Activated CD8-positive, alpha-beta T cell treated with anti-CD3 and anti-CD28 coated beads for 36 hours (primary cell): ENCODE data around the gene TUBGCP2. TPM values are rescaled to one million over a fixed set of nuclear protein-coding genes. Genes with fewer than 3 reads are reported as not detected.
A peak's percentile ranks its signal among the peaks of the same experiment; 100 is the strongest.

ENCODE experiments used
- ATAC-seq: fragments of 200-7000 bp; cut with Tn5 transposase; one replicate; pipeline ENCODE4 v1.10.0; 2021; ENCODE audit warnings: mild to moderate bottlenecking, moderate library complexity
- CTCF ChIA-PET: fragments of 350-600 bp; sonication (Branson Sonifier 250); formaldehyde crosslinking; loops from one replicate; lab custom pipeline; 2021; ENCODE audit warnings: antibody characterized with exemption; lab: Charles Lee
- POLR2A ChIA-PET: fragments of 350-600 bp; sonication (Branson Sonifier 250); formaldehyde crosslinking; loops from one replicate; lab custom pipeline; 2021; ENCODE audit warnings: antibody characterized with exemption; lab: Charles Lee
- DNase-seq: peaks from one replicate; pipeline ENCODE4 v3.0.0-alpha.2; 2020
- H3K27ac Mint-ChIP-seq: one replicate; pipeline ENCODE4 v1.8.0; 2021; ENCODE audit warnings: mild to moderate bottlenecking, mixed read lengths
- H3K27me3 Mint-ChIP-seq: one replicate; pipeline ENCODE4 v1.8.0; 2021; ENCODE audit warnings: mixed read lengths
- H3K36me3 Mint-ChIP-seq: one replicate; pipeline ENCODE4 v1.8.0; 2021; ENCODE audit warnings: low read depth, mixed read lengths
- H3K4me1 Mint-ChIP-seq: one replicate; pipeline ENCODE4 v1.8.0; 2021; ENCODE audit warnings: low read depth, mixed read lengths
- H3K4me3 Mint-ChIP-seq: one replicate; pipeline ENCODE4 v1.8.0; 2021; ENCODE audit warnings: mild to moderate bottlenecking, moderate library complexity, mixed read lengths
- H3K9me3 Mint-ChIP-seq: one replicate; pipeline ENCODE4 v1.8.0; 2021; ENCODE audit warnings: mixed read lengths
- CTCF ChIP-seq: fragments of 200-600 bp; IDR thresholded peaks from one replicate; pipeline ENCODE4 v1.8.0; 2022; ENCODE audit warnings: antibody characterized with exemption, mild to moderate bottlenecking
- intact Hi-C: fragments of 100-400 bp; cut with micrococcal nuclease; formaldehyde crosslinking; loops from one replicate; pipeline ENCODE4 v1.10.0; 2022
- microRNA-seq: library from miRNA; unstranded; fragments of <30 nt; microRNA quantifications from one replicate; pipeline ENCODE4 v1.2.0, GENCODE V29; 2022; ENCODE audit warnings: borderline microRNAs expressed, borderline replicate concordance
- total RNA-seq, 2 experiments: library from RNA; stranded (reverse); gene quantifications; one replicate each; pipeline ENCODE4 v1.2.3, GENCODE V29; 2021

TUBGCP2 gene
- total RNA-seq, 2 experiments from 2014 or later, result 54.1 to 57.5 TPM

DNA sequence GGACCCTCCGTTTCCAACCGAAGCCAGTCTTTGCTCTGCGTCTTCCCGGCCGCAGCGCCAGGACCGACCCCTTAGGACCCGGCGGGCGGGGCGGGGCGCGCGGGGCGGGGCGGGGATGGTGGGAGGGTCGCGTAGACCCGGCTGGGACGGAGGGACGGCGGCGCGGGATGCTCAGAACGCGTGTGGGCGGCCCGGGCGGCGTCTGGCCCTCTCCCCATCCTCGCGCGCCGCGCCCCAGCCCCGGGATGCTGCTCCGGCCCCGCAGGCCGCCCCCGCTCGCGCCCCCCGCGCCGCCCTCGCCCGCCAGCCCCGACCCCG, 78.7 kb downstream of the TUBGCP2 start, which contains the start of gene UTF1:
UTF1 (plus strand) TSS at position 174 of the 318 bp plus-strand sequence; CDS start at position 246, 72 bp downstream.
- ChIA-PET CTCF (no interaction called here), POLR2A (no interaction called here)
- ATAC-seq (no peak), DNase-seq (no peak)
- H3K27ac Mint-ChIP-seq, result no peak within 1 kb of the TSS
- no peaks in the 10 kb centered on the region for H3K36me3 Mint-ChIP-seq
- H3K4me1 Mint-ChIP-seq, result peaks cover 23% of the 10 kb centered on the region
- TF ChIP-seq CTCF, result no peak
- peak within 1 kb of the TSS; percentile 14 for H3K4me3 Mint-ChIP-seq
- intact Hi-C loops, result no loop called here
- H3K9me3 Mint-ChIP-seq, result no peaks in the 10 kb centered on the region
- peaks cover 52% of the 10 kb centered on the region for H3K27me3 Mint-ChIP-seq

DNA sequence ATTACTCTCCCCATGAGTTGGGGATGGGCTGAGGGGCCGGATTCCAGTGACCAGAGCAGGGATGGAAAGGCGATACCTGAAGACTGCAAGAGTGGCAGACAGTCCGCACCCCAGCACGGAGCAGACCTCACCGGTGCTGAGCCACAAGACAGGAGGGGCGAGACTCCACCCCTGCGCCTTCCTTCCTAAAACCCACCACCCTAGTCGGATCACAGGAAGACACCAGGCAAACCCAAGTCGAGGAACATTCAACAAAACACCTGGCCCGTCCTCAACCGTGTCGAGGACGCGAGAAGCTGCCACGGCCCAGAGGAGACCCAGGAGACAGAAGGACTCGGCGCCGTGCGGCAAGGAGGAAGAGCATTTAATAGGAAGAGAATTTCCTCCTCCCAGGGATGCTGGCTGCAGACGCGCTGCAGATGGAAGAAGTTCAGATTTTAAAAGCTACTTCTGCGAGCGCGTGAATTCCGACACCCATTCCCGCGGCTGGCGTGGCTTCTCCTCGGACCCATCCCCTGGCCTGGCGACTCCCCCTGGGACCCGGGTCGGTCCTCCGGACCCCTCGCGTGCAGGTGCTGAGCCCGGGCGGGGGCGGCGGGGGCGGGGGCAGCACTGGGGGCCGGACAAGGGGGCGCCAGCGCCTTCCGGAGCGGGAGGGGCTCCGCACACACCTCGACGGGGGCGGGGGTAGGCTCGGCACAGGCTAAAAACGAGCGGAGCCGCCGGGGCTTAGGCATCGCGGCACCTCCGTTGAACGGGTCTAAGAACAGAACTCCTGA, 79.2 kb downstream of the TUBGCP2 start:
- Mint-ChIP-seq H3K9me3 (no peaks in the 10 kb centered on the region), H3K27me3 (peaks cover 50% of the 10 kb centered on the region), H3K4me3 (peak overlapping the region; percentile 14), H3K4me1 (peaks cover 21% of the 10 kb centered on the region), H3K36me3 (no peaks in the 10 kb centered on the region), H3K27ac (no peak overlapping the region)
- ChIA-PET POLR2A (no interaction called here), CTCF (no interaction called here)
- no peak for TF ChIP-seq CTCF
- ATAC-seq (no peak), DNase-seq (no peak)
- intact Hi-C loops, result no loop called here

Small RNA genes within 50 kb of the gene (microRNA-seq; reads per million reads assigned to microRNA genes)
- not detected for gene MIR202

Other genes with a start within 250 kb of the TUBGCP2 start
- gene ADGRA1, start 220.9 kb downstream of the TUBGCP2 start, total RNA-seq, result not detected
- gene KNDC1, start 148.7 kb downstream of the TUBGCP2 start, total RNA-seq, result not detected
- not detected for gene UTF1, start 78.7 kb downstream of the TUBGCP2 start, total RNA-seq
- under 1 TPM in 1 of 2 experiments, not detected in 1; 0.09 TPM for gene VENTX, start 71.0 kb downstream of the TUBGCP2 start, total RNA-seq
- gene ADAM8, start 32.0 kb downstream of the TUBGCP2 start, total RNA-seq, result 100 to 1,000 TPM; 106 to 115 TPM
- 10 to 100 TPM; 58.0 to 60.1 TPM for gene ZNF511, start within 50 bp of the TUBGCP2 start, total RNA-seq
- gene CALY, start 28.0 kb upstream of the TUBGCP2 start, total RNA-seq, result not detected
- gene PRAP1, start 38.5 kb upstream of the TUBGCP2 start, total RNA-seq, result not detected
- gene FUOM, start 49.1 kb upstream of the TUBGCP2 start, total RNA-seq, result 10 to 100 TPM; 32.2 to 33.7 TPM
- 10 to 100 TPM; 50.7 to 51.4 TPM for gene ECHS1, start 64.5 kb upstream of the TUBGCP2 start, total RNA-seq
- gene PAOX, start 70.4 kb upstream of the TUBGCP2 start, total RNA-seq, result 1 to 10 TPM; 4.2 to 4.6 TPM
- 10 to 100 TPM; 45.7 to 48.9 TPM for gene MTG1, start 85.3 kb upstream of the TUBGCP2 start, total RNA-seq
- not detected for gene SPRN, start 115.8 kb upstream of the TUBGCP2 start, total RNA-seq
- gene SCART1, start 145.1 kb upstream of the TUBGCP2 start, total RNA-seq, result 1 to 10 TPM; 2.8 to 2.9 TPM
- gene CYP2E1, start 218.5 kb upstream of the TUBGCP2 start, total RNA-seq, result under 1 TPM; 0.43 to 0.87 TPM